Brain microvascular endothelial cell (primary cell): ENCODE results near the gene TAF10.

ENCODE experiments used
- DNase-seq: peaks from one replicate; pipeline ENCODE4 v3.0.0-alpha.2; 2020
- H3K27ac ChIP-seq: fragments of 250-450 bp; sonication (Bioruptor Pico); 2 replicates; pipeline ENCODE4 v1.5.1; 2020; ENCODE audit warnings: mild to moderate bottlenecking, moderate library complexity
- H3K27me3 ChIP-seq: fragments of 250-450 bp; sonication (Bioruptor Pico); replicated peaks from 2 replicates; pipeline ENCODE4 v1.5.1; 2020; ENCODE audit warnings: mild to moderate bottlenecking
- H3K36me3 ChIP-seq: fragments of 250-450 bp; sonication (Bioruptor Pico); replicated peaks from 2 replicates; pipeline ENCODE4 v1.5.1; 2020; ENCODE audit warnings: mild to moderate bottlenecking
- H3K4me3 ChIP-seq: 2 replicates; pipeline ENCODE4 v1.5.1; 2011; ENCODE audit warnings: low read depth, mild to moderate bottlenecking, control low read depth, low read length, moderate library complexity
- in situ Hi-C: cut with HindIII; loops from 2 replicates; pipeline ENCODE4 v1.10.0; 2017; ENCODE audit warnings: low sequenced_read_pairs, low pct_ligation_motif_present
- TF ChIP-seq, protein P1 (sequence below): IDR thresholded peaks from 2 replicates; pipeline ENCODE4 v1.5.1; 2011; ENCODE audit warnings: low read depth, mild to moderate bottlenecking, moderate library complexity, low read length, control low read depth, inconsistent platforms; ENCODE audit errors: missing control alignments

The TAF10 gene

DNA sequence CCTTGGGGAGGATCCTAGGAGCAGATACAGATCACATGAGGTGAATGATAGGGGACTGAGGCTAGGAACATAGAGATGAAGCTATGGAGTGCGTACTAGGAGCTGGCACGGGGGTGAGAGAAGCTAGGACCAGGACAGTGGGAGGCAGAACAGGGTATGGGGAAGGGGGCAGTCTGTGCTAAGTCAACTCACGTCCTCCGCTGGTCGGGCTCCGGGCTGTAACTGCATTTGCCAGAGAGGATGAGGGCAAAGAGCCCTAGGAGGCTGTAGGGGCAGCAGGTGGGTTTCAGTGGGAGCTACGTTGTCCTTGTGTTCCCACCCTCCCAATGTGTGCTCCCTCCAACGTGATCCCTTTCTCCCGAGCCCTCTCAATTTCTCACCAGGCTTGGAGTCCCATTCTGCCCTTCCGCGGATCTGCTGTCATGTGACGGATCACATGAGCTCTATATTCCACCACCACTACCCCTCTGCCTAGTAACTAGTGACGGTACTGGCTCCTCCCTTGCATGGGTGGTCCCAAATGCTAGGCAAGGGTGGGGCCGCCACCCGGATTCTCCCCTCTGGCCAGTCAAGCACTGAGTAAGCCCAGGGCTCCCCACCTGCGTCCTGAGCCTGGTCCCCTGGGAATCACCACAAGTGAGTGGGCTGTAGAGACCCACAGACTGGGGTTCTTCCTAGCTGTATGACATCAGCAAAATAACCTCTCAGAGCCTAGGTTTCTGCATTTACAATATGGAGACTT is 7.2 kb upstream of the TAF10 start, which contains the start of gene TPP1:
Gene TPP1, minus strand, starts transcription at position 419 of the 742 bp plus-strand sequence. Its CDS starts 22 bp downstream, at position 397.
- peak within 1 kb of the TSS; percentile 60 for H3K27ac ChIP-seq
- peaks cover 13% of the 10 kb centered on the region for H3K36me3 ChIP-seq
- peak within 1 kb of the TSS; percentile 93 for H3K4me3 ChIP-seq
- H3K27me3 ChIP-seq: no peaks in the 10 kb centered on the region
- DNase-seq: peak; percentile 96
- in situ Hi-C loops: no loop called here
- TF ChIP-seq, protein P1, sequence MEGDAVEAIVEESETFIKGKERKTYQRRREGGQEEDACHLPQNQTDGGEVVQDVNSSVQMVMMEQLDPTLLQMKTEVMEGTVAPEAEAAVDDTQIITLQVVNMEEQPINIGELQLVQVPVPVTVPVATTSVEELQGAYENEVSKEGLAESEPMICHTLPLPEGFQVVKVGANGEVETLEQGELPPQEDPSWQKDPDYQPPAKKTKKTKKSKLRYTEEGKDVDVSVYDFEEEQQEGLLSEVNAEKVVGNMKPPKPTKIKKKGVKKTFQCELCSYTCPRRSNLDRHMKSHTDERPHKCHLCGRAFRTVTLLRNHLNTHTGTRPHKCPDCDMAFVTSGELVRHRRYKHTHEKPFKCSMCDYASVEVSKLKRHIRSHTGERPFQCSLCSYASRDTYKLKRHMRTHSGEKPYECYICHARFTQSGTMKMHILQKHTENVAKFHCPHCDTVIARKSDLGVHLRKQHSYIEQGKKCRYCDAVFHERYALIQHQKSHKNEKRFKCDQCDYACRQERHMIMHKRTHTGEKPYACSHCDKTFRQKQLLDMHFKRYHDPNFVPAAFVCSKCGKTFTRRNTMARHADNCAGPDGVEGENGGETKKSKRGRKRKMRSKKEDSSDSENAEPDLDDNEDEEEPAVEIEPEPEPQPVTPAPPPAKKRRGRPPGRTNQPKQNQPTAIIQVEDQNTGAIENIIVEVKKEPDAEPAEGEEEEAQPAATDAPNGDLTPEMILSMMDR: no peak

DNA sequence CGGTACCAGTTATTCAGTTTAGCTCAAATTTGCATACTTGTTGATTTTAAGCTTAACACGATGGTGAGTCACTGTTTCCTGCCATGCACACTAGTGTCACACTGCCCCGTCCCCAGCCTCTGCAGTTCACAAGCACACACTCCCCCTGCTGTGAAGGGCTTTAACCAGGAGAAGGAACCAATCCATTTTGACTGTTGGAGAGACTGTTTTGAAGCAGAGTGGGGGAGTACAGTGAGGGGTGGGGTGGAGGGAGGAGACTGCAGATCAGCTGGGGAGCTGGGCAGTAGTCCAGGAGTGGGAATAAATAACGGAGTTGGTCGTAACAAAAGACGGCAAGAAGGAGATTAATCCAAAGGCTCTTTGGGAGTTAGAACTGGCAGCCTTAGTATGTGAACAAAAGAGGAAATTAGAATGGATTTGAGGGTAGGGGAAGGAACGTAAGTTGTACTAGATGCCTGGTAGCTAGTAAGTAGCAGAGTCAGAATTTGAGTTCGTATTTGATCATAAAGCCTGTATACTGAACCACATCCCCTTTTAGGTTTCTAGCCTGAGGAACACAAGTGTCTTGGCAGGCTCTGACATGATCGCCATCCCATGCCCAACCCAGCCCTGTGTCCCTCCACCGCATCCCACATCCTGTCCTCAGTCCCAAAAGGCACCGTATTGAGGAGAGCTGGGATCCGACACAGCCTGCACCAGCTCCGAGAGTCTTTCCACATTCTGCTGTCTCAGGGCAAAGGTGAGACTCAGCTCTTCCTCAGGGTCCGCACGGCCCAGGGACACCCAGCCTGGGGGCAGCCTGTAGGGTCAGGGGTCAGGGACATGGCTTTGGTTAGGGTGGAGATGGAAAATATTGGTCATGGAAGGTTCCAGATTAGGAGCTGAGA is 6.3 kb upstream of the TAF10 start:
- in situ Hi-C loops: no loop called here
- DNase-seq: peak; percentile 80
- H3K4me3 ChIP-seq: peak overlapping the region; percentile 93

DNA sequence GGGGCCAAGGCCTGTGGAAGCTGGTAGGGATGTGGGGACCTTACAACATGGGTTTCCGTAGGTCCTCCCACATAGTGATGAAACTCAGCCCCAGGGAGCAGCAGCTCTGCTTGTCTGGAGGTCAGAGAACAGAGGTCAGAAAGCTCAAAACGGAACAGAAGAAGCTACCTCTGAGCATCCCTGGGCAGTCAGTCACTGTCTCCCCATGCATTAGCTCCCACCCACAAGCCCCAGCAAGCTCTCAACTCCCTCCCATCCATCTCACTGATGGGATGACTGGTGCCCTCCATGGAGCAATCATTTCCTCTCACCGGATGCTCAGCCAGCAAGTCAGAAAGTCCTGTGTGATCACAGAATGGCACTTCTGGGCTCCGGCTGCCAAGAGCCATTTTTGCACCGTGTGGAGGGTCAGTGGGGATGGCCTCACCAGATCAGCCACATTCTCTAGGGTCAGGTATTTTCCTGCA is 5.3 kb upstream of the TAF10 start:
- H3K27me3 ChIP-seq: no peaks in the 10 kb centered on the region
- DNase-seq: no peak
- peak overlapping the region; percentile 60 for H3K27ac ChIP-seq
- peaks cover 16% of the 10 kb centered on the region for H3K36me3 ChIP-seq
- no peak overlapping the region for H3K4me3 ChIP-seq
- in situ Hi-C loops: no loop called here
- TF ChIP-seq, protein P1: no peak

More for the DNA sequence above, 6.3 kb upstream of the TAF10 start:
- H3K27ac ChIP-seq: peak overlapping the region; percentile 60
- peaks cover 16% of the 10 kb centered on the region for H3K36me3 ChIP-seq
- TF ChIP-seq, protein P1: no peak
- no peaks in the 10 kb centered on the region for H3K27me3 ChIP-seq

DNA sequence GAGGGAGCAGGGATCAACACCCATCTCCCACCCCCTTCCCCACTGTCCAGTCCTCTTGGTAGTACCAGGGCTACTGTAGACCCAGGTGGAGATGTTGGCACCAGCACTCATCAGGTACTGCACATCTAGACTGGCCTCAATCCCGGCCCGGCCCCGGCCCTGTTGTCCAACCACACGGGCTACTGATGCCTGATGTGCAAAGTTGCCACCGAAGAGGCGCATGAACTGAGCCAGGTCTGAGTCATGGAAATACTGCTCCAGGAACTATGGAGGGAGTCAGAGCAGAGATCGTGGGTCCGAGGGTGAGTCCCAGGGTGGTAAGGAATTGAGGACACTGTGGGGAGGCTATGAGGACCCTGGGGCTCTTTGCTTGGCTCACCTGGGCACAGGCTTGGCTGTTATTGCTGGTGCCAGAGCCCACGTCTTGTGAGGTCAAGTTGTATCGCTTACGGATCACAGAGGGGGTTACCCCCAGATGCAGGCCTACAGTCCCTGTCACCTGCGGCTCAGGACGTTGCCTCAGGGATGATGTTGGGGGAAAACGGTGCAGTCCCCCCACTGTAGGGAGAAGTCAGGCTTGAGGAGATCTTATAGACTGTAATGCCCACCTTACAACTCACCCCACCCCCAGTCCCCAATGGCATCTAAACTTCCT is 4.7 kb upstream of the TAF10 start:
- in situ Hi-C loops: no loop called here
- Histone ChIP-seq H3K27me3 (no peaks in the 10 kb centered on the region), H3K27ac (peak overlapping the region; percentile 29)

More for the DNA sequence above, 4.7 kb upstream of the TAF10 start:
- H3K36me3 ChIP-seq: peaks cover 16% of the 10 kb centered on the region
- DNase-seq: no peak
- TF ChIP-seq, protein P1: no peak
- no peak overlapping the region for H3K4me3 ChIP-seq
